HG03439 (cell line): Measurements from ENCODE around the gene TMEM53.

Experiments
- ATAC-seq: cut with Tn5 transposase; IDR thresholded peaks from one replicate; pipeline ENCODE4 v1.9.1; 2021; ENCODE audit warnings: mild to moderate bottlenecking, moderate library complexity; ENCODE audit not compliant: unreplicated experiment

Gene TMEM53

DNA sequence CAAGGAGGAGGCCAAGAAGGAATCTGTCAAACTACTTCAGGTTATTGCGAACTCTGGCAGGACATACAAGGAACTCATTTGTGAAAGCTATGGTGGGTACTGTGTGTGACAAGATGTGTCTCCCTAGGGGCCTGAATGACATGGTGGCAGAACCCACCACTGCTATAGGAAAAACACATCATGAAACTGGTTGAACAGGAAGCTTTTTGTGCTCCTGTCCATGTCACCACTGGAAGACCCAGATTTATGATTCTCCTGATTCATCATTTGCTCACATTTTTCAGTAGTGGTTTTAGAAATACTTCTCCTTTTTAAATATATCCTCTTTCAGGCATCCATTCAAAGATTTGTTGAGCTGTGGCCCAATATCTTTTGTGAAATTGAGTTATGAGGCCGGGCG is 23.9 kb upstream of the TMEM53 start:
- no peak for ATAC-seq

DNA sequence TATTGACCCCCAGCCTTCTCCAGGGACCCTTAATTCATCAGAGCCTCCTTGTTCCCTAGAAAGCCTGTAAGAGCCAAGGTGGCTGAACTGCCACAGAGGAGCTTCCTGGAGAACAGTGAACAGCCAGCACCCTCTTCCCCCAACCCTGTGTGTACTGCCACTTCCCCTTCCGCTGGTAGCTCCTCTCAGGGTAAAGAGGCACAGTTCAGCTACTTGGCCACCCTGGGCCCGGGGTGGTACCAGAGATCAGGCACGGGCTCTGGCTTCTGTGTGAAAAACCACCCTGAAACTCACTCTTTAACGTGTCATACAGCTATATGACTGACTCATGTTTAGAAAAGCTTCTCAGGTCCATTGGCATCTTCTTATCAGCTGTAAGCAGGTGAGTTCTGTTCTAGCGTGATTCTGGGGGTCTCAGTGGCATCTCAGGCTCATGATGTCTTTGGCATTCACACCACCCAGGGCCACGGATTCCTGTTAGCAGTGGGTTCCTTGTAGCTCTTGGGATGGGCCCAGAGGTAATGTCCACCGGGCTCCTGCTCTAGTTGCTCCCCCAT is 22.6 kb upstream of the TMEM53 start:
- ATAC-seq: no peak

DNA sequence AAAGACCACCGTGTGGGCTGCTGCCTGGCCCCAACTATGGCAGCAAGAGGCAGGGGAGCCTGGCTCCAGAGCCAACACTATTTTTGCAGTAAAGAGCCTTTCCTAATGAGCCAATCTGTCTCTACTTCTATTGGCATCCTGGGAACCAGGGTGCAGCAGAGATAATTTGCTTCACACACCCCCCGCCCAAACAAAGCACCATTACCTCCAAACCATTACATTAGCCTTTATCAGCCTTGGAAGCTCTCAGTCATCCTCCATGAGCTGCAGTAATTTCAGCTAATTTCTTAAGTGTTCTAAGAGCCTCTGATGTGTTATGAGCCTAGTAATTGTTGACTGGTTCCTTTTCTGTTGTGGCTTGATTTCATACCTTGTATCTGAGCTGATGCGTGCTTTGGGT is 21.8 kb upstream of the TMEM53 start:
- no peak for ATAC-seq

DNA sequence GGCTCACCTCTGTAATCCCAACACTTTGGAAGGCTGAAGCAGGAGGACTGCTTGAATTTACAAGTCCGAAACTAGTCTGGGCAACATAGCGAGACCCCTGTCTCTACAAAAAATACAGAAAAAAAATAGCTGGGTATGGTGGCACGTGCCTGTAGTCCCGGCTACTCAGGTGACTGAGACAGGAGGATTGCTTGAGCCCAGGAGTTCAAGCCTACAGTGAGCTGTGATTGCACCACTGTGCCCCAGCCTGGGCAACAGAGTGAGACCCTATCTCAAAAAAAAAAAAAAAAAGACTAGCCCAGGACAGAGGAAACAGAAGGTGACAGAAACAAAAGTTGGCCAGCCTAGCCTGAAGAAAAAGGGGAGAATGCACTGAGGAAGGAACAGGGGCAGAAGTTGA is 21.4 kb upstream of the TMEM53 start:
- no peak for ATAC-seq

DNA sequence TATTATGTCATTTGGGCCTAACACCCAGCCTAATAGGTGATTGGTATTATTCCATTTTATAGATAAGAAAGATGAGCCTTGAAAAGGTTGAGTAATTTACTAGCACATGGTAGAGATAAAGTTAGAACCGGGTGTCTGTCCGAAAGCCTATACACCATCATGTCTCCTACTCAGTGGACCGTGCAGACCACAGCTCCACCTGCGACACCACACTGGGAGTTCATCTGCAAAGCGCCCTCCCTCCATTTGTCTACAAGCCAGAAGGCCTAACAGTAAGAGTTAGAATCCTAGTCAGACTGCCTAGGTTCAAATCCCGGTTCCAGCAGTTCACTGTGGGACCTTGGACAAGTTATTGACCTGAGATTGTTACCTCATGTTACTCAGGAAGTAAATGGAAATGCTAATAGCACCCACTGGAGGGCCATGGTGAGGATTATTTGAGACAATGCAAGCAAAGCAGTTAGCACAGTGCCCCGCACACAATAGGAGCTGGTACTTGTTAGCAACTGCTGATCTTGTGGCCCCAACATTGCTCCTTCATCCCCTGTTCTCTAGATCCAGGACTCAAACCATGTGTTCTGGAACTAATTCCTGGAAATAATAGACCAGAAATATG is 20.7 kb upstream of the TMEM53 start:
- ATAC-seq: no peak

DNA sequence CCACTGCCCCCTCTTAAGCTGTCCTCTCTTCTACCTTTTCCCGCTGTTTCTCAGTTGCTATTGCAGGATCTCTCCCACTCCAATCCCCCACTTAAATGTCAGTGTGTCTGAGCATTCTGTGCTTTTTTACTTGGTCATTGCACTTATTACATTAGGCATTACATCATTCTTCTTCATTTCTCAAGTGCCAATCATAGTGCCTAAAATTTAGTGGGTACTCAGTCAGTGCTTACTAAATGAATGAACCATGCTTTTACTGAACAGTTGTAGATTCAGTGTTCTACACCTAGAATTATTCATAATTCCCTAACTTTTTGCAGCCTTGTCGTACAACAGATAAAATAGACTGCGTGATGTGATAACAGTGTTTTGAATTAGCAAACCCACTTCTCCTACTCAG is 19.6 kb upstream of the TMEM53 start:
- ATAC-seq: no peak

DNA sequence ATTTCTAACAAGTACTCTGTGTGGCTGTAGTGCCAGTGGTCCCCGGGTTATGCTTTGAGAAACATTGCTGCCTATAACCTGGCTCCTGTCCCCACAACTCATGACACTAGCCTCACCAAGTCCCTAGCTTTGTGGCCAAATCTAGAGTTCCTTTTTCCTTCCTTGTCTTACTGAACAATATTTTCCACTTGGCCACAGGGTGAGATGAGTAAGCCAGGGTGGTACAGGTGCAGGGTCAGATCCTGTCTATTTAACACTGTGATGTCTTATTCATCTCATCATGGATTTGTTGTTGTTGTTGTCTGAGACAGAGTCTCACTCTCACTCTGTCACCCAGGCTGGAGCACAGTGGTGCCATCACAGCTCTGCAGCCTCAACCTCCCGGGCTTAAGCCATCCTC is 18.9 kb upstream of the TMEM53 start:
- no peak for ATAC-seq

DNA sequence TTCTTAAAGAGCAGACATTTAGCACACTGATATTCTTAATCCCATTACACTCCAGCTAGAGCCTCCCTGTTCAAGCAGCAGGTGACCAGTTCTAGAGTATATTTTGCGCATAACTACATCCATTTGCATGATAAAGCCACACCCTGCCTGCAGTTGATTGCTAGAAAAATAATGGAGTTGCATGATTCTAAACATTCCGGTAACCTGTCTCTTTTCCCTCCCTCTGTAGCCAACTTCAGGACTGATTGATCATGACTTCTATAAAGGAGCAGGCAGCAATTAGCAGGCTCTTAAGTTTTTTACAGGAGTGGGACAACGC is 15.1 kb upstream of the TMEM53 start:
- ATAC-seq: no peak

DNA sequence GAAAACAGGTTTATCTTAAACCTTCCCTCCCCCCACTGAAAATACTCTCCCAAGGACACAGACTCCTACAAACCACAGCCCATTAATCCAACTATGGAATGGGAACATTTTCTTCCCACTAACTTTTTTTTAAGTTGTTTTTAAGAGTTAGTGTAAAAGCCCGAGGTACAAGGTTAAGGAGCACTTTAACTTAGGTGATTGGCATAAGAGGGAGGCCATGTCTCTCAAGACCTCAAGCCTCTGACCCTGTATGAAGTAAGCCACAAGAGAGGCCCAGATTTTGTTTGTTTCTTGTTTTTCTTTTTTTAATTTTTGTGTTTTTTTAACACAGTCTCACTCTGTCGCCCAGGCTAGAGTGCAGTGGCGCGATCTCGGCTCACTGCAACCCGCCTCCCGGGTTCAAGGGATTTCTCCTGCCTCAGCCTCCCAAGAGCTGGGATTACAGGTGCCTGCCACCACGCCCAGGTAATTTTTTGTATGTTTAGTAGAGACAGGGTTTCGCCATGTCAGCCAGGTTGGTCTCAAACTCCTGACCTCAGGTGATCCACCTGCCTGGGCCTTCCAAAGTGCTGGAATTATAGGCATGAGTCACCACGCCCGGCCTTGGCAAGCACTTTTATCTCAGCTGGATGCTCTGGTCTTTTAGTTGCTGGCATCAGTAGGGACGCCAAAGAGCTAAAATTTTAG is 14.6 kb upstream of the TMEM53 start:
- no peak for ATAC-seq

DNA sequence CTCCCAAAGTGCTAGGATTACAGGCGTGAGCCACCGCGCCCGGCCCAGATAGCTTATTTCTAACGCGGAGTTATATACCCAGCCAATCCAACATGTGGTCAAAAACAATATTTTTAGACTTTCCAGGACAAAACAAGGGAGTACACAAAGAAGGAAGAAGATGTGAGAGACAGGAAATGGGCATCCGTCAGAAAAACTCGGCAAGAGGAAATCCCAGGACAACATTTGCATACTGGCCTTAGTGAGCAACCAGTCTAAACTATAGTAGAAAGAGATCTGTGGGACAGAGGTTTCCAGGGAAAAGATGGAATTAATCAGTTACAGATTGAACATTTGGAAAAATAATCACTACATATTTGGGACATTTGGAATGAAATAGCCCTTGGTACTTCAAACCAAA is 11.6 kb upstream of the TMEM53 start:
- ATAC-seq: no peak

DNA sequence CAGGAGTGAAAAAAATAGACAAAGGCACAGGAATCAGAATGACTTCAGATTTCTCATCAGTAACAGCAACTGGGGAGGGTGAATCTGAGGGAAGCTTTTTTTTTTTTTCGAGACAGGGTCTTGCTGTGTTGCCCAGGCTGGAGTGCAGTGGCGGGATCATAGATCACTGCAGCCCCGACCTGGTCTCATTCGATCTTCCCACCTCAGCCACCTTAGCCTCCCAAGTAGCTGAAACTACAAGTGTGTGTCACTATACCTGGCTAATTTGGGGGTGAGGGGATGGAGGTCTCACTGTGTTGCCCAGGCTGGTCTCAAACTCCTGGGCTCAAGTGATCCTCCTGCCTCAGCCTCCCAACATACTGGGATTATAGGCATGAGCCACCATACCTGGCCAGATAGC is 10.9 kb upstream of the TMEM53 start:
- ATAC-seq: no peak

DNA sequence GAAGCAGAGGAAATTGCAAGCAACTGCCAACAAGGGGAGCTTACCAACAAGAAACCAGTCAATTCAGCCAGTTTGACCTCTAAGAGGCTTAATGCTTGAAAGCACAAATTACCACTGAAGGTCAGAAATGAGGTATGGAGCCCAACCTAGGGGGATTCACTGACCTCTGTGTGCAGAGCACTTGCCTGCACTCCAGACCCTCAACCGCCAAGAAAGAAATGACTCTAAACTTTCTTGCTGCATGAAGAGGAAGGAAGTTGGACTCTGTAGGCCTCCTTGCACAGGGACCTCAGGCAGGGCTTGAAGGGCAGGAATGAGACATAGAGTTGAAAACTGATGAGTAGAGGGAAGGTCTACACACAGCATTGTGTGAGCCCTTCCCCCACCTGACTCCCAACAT is 10.2 kb upstream of the TMEM53 start:
- no peak for ATAC-seq

DNA sequence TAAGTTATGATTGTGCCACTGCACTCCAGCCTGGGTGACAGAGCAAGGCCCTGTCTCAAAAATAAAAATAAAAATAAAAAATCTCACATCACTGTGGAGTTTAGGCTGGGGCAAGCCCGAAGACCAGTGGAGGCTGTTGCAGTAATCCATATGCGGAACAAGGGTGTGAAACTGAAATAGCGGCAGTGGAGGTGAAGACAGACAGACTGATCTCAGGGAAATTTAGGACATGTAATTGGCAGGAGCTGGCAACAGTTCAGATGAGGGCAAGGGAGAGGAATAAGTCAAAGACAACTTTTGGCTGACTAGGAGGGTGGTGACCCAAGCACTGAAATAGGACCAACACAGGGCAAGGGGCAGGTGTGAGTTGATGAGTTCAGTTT is 8.6 kb upstream of the TMEM53 start:
- no peak for ATAC-seq

DNA sequence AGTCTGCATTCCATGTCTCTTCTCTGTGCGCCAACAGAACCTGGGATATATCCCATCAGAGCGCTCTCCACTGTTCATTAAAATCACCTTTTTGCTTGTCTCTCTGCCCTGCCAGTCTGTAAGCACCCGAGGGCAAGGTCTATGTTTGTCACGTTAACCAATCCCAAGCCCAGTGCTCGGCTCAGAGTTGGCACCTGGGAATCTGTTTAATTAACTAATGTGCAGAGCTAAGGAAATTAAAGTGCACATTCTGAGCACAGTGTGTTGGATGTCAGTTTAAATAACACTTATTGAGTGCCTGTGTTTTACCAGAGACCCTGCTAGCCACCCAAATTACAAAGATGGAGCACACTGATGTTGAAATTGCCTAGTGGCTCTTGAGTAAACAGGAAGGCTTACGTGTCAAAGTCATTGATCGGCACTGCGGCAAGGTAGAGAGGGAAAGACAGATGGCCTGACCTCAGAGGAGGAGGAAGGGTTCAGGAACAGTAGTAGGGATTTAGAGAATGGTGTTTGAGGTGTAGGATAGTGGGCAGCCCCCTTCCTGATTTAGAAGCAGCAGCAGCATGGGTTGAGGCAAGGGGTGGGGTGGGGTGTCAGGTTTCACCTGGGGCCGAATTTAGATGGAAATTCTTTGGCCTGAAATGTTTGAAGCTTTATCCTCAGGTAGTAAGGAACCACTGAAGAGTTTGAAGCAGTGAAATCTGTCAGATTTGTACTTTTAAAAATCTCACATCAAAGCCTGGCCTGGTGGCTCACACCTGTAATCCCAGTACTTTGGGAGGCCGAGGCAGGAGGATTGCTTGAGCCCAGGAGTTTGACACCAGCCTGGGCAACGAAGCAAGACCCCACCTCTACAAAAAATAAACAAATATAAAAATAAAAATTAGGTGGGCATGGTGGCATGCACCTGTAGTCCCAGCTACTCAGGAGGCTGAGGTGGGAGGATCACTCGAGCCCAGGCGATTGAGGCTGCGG is 7.9 kb upstream of the TMEM53 start:
- ATAC-seq: no peak

DNA sequence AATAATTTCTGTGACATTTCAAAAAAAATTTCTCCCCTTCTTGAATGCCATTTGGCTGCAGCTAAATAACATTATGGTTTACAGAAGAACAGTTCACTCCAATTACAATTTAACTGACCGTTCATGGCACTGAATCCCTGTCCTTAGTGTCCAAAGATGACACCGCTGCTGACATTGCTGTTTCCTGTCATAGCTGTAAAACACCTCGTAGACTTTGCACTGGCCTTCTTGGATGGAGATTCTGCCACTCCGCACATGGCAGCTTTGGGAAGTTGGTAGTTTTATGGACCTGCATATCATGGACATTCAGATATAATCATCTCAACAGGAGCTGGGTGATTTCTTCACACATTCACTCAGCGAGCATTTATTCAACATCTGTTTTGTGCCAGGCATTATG is 5.2 kb upstream of the TMEM53 start:
- no peak for ATAC-seq

DNA sequence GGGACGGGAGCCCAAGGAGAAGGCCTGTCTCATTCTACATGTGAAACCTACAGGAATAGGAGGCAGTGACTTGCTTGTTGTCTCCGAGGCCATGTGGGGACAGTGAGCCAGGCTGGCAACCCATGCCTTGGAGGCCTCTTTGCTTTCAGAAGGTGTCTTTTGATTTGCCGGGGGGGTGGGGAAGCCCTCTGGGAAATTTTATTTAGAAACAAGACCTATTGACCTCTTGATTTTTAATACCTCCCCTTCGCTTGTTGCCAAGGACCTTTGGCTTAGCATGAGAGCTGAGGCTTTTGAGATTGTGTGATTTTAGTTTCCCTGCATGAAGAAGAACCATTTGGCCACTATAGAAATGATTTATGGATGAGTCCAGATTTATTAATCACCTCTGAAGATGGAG is 4.3 kb upstream of the TMEM53 start:
- no peak for ATAC-seq

DNA sequence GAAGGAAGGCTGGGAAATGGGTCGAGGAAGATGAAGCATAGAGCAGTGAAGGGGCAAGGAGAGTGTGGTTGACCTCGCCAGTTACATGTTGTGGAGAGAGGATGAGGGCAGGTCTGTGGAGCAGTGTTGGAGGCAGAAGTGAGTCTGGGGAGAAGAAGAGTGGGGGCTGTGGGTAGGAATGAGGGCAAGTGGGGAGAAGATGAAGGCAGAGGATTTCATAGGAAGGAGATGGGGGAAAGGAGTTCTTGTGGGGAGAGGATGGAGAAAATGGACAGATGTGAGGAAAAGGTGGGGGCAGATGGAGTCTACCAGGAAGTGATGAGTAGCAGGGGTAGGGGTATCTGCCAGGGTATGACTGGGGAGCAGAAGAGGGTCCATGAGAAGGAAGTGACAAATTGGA is 3.8 kb upstream of the TMEM53 start:
- no peak for ATAC-seq

DNA sequence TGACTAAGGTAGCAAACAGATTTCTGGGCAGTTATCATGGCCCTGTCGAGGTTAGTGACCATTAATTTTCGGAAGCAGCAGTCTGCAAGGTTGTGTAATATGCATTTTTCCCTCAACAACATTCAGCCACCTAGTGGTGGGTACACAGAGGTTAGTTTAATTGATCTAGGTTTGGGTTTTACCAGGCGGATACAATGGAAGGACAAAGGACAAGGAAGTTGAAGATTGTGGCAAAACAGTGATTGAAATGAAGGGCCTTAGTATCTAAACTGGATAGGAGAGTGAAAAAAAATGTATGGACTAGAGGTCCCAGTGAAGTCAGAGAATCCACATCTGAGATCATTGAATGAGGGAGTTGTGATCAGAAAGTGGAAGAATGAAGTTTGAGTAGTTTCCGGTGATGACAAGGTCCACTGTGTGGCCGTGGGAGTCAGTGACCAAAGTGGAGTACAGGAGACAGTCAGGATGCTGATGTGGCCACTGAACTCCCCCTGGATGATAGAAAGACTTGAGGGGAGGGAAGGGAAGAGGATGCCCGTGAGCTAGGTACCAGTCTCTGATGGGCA is 3.0 kb upstream of the TMEM53 start:
- no peak for ATAC-seq

DNA sequence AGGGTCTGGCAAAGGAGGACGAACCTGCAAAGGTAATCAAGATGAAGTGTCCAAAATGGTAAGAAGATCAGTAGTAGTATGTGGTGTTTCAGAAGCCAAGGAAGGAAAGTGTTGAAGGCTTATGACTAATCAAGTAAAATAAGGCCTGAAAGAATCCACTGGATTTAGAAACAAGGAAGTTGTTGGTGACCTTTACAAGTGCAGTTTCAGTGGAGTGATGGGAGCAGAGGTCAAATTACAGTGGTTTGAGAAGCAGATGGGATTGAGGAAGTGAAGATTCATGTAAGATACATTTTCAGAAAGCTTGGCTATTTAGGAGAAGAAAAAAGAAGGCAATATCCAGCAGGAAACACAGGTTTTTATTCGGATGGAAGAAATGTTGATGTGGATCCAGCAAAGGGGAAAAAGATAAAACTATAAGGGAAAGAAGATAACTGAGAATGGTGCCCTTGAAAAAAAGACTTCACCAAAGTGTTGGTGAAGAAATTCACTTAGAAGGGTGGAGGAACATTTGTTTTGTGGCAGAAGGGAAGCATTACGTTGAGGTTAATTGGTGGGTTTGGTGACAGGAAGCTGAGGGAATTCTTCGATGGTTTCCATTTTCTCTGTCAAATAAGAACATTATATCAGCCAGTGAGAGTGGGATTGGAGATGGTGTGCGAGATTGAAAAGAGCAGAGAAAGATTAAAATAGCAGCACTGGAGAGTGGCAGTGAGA is 2.4 kb upstream of the TMEM53 start:
- no peak for ATAC-seq

DNA sequence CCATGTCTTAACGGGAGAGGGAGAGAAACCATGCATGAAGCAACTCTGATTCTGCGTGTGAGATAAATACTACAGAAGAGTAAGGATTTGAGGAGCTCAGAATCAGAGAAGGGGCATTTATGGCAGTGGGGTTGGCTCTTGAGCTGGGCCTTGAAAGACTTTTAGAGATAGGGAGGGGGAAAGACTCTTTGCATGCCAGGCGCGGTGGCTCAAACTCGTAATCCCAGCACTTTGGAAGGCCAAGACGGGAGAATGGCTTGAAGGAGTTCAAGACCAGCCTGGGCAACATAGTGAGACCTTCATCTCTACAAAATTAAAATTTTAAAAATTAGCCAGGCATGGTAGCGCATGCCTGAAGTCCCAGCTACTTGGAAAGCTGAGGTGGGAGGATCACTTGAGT is 905 bp upstream of the TMEM53 start:
- ATAC-seq: no peak

DNA sequence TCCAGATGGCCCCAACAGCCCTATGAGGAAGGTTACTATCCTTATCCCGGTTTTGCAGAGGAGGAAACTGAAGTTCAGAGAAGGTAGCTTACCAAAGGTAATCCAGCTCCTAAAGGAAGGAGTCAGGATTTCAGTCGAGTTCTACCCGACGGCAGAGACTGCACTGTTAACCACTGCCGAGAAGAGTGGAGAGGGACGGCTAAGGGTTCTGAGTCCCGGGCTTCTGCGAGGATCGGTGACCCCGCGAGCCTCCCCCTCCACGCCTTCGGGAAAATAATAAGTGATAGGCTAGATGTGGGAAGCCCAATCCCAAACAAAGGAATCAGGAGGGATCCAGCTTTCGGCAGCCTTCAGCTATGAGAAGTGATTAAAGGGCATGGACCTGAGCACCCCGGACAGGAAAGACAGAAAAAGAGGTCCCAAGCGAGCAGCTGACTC is 587 bp downstream of the TMEM53 start:
- peak; percentile 1 for ATAC-seq
